Left cardiac atrium (tissue), 4 donors: ENCODE data around the gene ERN1. TPM values are rescaled to one million over a fixed set of nuclear protein-coding genes. Genes with fewer than 3 reads are reported as not detected.

Source experiments
- ATAC-seq, 2 donors: fragments of 200-7000 bp; cut with Tn5 transposase; one replicate each; pipeline ENCODE4 v1.9.1; 2020; ENCODE audit warnings: mild to moderate bottlenecking in 2 of 2, moderate library complexity in 2 of 2
- DNase-seq: peaks from one replicate; pipeline ENCODE4 v3.0.0-alpha.2; 2020
- intact Hi-C, 2 donors: fragments of 100-400 bp; cut with DNase I; formaldehyde crosslinking; loops; one replicate each; pipeline versions ENCODE4 v1.14.1 to v1.15.1; 2022 to 2023
- total RNA-seq, 2 donors: library from RNA; stranded (reverse); fragmentation: NEBNext Ultra II Directional; extraction: Animal tissue kit (Norgen Biotek cat#: 25700); gene quantifications; one replicate each; pipeline ENCODE4 v1.2.1, GENCODE V29; 2021
- donor health status: DM: no; HTN: yes; CAD: no.
- donor health status: DM: no; HTN: yes; CAD: no; lungs with severe emphysema.
- donor health status: DM: yes; HTN: yes; CAD: no.
- donor health status: Dilated cardiomyopathy.

ERN1 gene
- total RNA-seq, 2 donors from 2014 or later, result 11.4 to 15.4 TPM

GRCh38 chr17:64059756-64060155, 70.2 kb downstream of the ERN1 start:
- no peak for ATAC-seq
- intact Hi-C loops, result loop anchor here (10.0 kb wide), 3 partner anchors 55 to 225 kb away; partner anchors contain the start of gene ERN1 (in 2 of the 2)
- DNase-seq, result no peak

DNA sequence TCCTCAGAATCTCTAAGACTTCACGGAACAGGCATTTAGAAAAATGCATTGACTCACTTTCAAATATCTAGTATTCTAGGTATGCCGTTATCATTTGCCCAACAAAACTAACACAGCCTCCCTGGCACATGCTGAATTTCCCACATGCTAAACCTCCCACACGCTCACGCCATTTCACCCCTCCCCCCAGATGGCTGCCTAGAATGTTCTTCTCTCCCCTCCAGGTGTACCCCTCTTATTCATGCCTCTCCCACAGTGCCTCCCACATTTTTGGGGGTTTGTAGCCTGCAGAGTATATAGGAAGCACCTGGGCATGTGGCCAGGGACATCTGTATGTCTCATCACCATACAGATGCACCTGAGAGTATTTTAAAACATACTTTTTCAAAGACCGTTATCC, 71.3 kb downstream of the ERN1 start:
- ATAC-seq (peak in 1 of 2 donors; percentile 60), DNase-seq (no peak)
- intact Hi-C loops, result loop anchor here in 1 of 2 donors (10.0 kb wide), 1 partner anchor 56 kb away; no protein-coding TSS in a partner anchor

GRCh38 chr17:64057701-64058263, 72.2 kb downstream of the ERN1 start:
- DNase-seq (no peak), ATAC-seq (peak in 1 of 2 donors; percentile 6)
- intact Hi-C loops, result loop anchor here in 1 of 2 donors (10.0 kb wide), 1 partner anchor 57 kb away; no protein-coding TSS in a partner anchor

GRCh38 chr17:64056269-64057005, 73.5 kb downstream of the ERN1 start:
- DNase-seq (no peak), ATAC-seq (no peak)
- intact Hi-C loops, result loop anchor here in 1 of 2 donors (10.0 kb wide), 1 partner anchor 58 kb away; no protein-coding TSS in a partner anchor

GRCh38 chr17:64055183-64056142, 74.5 kb downstream of the ERN1 start:
- ATAC-seq (no peak), DNase-seq (no peak)
- intact Hi-C loops, result loop anchor here in 1 of 2 donors (10.0 kb wide), 1 partner anchor 59 kb away; no protein-coding TSS in a partner anchor

DNA sequence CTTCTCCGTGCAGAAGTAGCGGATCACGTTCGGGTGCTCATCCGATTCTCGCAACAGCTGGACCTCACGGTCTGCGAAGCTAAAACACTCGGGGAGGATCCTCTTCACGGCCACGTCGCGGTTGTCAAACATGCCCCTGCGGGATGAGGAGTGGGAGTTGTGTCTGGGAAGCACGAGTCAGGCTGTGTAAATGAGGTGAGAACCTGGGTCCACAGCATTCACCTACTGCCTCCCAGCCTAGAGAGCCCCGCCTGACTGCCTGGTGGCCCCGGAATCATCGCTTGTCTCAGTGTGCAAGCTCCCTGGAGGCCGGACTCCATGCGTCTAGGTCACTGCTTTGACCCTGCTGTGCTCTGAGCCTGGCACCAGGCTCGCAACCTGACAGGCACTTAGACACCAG, 75.6 kb downstream of the ERN1 start:
- DNase-seq (no peak), ATAC-seq (no peak)
- intact Hi-C loops, result loop anchor here in 1 of 2 donors (10.0 kb wide), 1 partner anchor 60 kb away; no protein-coding TSS in a partner anchor

GRCh38 chr17:64053101-64053500, 76.8 kb downstream of the ERN1 start:
- intact Hi-C loops, result loop anchor here in 1 of 2 donors (10.0 kb wide), 1 partner anchor 62 kb away; no protein-coding TSS in a partner anchor

GRCh38 chr17:64051153-64051552, 78.8 kb downstream of the ERN1 start:
- DNase-seq, result no peak
- peak in 1 of 2 donors; percentile 71 for ATAC-seq
- intact Hi-C loops, result loop anchor here in 1 of 2 donors (10.0 kb wide), 1 partner anchor 64 kb away; no protein-coding TSS in a partner anchor

More at GRCh38 chr17:64053101-64053500, 76.8 kb downstream of the ERN1 start:
- DNase-seq, result no peak
- ATAC-seq, result no peak

DNA sequence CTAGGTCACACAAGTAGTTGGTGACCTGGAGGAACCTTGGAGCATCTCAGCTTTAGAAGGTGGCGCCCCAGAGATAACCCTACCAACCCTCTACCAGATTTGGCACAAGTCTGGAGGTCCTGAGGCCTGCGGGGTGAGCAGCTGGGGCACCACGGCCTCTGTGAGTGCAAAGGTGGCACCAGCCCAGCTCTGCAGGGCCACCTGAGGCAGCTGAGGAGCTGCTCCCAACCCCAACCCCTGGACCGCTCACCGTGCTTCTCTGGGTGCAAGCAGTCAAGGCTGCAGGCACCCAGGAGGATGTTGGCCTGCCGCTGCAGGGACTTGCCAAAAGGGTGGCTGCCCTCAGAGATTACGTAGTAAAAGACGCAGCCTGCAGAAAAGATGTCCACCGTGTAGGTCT, 81.1 kb downstream of the ERN1 start:
- intact Hi-C loops, result no loop called here
- ATAC-seq (no peak), DNase-seq (no peak)

DNA sequence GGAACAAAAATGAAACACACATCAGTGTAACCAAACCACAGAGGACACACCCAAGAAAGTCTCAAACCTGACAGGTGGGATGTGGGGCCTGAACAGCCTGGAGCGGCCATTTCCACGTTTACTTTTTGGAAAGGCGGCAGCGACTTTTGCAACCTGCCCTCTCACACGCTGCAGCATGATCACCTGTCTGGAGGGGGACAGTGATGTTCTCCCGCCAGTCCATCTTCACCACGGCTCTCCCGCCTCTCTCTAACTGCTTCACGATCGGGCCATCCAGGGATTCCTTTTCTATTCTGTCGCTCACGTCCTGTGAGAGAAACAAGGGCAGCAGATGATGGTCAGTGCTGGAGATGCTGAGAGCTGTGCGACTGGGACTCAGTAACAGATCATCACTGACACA, 84.8 kb downstream of the ERN1 start:
- DNase-seq (no peak), ATAC-seq (no peak)
- intact Hi-C loops, result no loop called here

DNA sequence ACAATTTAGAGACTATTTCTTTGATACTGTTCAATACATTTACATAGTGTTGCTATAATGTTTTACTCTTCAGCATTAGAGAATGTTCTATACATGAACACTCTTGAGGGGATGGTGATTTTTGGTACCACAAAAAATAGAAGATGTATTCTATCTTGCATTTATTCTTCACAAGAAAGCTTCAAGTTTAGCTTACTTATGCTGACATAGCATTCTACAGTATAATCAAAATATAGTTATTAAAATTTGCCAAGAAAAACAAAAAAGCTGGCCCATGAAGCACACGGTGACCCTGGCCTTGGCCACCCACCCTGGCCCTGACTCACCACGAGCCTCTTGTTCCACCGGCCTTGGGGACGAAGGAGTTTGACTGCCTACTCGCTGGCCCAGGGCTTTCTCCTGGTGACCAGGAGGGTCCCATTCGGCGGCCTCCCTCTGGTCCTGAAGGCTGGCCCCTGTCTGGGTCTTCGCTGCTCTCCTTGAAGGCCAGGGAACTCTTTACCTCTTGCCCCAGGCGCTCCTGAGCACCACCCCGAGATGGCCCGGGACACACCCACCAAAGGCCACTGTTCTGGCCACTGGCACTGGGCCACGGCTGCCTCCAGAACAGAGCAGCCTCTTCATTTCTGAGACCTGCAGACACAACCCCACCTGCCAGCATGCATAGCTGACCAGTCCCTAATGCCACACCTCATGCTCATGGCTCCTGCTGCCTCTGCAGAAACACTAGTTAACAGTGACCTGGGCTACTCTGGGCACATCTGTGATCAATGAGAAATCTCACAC, 87.1 kb downstream of the ERN1 start:
- intact Hi-C loops, result no loop called here
- peak in 1 of 2 donors; percentile 10 for ATAC-seq
- DNase-seq, result no peak

DNA sequence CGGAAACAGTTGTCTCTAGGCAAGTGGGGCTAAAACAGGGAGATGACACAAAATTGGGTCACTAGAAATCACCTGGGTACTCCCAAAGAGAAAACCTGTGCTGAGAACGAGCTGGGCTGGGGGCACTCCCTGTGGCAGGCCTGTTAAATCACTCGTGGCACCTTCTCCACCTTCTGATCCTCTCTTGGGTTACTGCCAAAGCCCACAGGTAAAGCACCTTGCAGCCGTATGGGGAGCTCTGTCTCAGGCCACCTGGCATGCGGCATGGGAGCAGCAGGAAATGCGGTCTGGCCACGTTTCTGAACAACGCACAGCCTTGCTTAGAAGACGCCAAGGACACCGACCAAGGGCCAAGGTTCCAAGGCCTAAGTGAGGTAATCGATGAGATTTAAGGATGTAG, 88.0 kb downstream of the ERN1 start:
- intact Hi-C loops, result no loop called here
- DNase-seq (no peak), ATAC-seq (no peak)

- no peak for DNase-seq
- intact Hi-C loops, result no loop called here
- no peak for ATAC-seq
Measured at GRCh38 chr17:64040206-64040605, 89.7 kb downstream of the ERN1 start.

GRCh38 chr17:64039106-64039400, 90.9 kb downstream of the ERN1 start:
- no peak for ATAC-seq
- DNase-seq, result no peak
- intact Hi-C loops, result no loop called here

- intact Hi-C loops, result no loop called here
- no peak for DNase-seq
- no peak for ATAC-seq
Measured at GRCh38 chr17:64038331-64039105, 91.4 kb downstream of the ERN1 start.

DNA sequence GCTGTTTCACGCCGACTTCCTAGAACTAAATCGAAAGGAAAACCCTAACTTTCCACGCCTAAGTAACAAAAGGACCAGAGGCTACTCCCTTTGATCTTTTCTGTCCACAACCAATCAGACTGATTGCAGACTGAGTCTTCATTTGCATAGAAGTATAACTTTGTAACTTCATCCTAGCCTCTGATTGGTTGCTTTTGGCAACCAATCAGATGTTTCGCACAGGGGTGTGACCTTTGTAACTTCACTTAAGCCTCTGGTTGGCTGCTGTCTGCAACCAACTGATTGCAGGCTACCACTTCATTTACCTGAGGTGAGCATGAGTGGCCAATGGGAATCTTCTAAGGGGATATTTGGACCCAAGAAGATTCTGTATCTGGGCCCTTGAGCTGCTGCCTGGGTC, 92.1 kb downstream of the ERN1 start:
- no peak for ATAC-seq
- intact Hi-C loops, result no loop called here

DNA sequence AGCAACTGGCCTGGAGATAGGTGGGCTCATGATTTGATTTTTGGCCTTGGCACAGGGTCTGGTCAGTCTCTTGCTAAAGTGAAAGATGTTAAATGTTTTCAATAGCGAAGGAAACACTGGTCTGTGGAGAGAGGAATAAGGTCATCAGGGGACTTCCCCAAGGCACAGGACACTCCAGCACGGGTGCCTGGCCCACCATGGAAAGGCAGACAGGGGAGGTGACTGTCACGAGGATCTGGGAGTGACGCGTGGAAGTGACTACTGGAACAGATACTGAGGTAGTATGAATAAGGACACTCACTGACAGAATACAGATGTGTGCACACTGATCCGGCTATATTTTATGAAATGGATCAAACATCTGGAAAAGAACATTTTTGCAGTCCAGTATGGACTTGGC, 92.8 kb downstream of the ERN1 start:
- ATAC-seq, result no peak
- intact Hi-C loops, result no loop called here
- DNase-seq, result no peak

More for the DNA sequence above, 92.1 kb downstream of the ERN1 start:
- no peak for DNase-seq
